DMS79 (cell line): ENCODE results near the gene CXCL16.
"Not testable (repeated sequence)": the region's sequence is repeated elsewhere in the genome, so short reads cannot be mapped to it uniquely, and the experiment has no call there.

ENCODE experiments used
- DNase-seq: peaks from one replicate; lab custom pipeline; 2025; lab: John Stamatoyannopoulos, UW

The CXCL16 gene

GRCh38 chr17:4699401-4700056, 40.2 kb downstream of the CXCL16 start:
- not testable (repeated sequence) for DNase-seq

- no peak for DNase-seq
Measured at GRCh38 chr17:4696437-4696805, 43.3 kb downstream of the CXCL16 start.

- no peak for DNase-seq
Measured at GRCh38 chr17:4693416-4693815, 46.3 kb downstream of the CXCL16 start.

GRCh38 chr17:4691686-4692085, 48.0 kb downstream of the CXCL16 start:
- no peak for DNase-seq

- no peak for DNase-seq
Measured at GRCh38 chr17:4690745-4691144, 49.0 kb downstream of the CXCL16 start.

GRCh38 chr17:4689872-4690271, 49.9 kb downstream of the CXCL16 start:
- DNase-seq = not testable (repeated sequence)

- not testable (repeated sequence) for DNase-seq
Measured at GRCh38 chr17:4683739-4684138, 56.0 kb downstream of the CXCL16 start.
